Body of pancreas (tissue), 4 donors: ENCODE measurements around the gene MDH1. TPM values are rescaled to one million over a fixed set of nuclear protein-coding genes. Genes with fewer than 3 reads are reported as not detected.
"Not testable (repeated sequence)": the region's sequence is repeated elsewhere in the genome, so short reads cannot be mapped to it uniquely, and the experiment has no call there.

ENCODE experiments used
- ATAC-seq: fragments of 150-250 bp; one replicate; pipeline ENCODE4 v1.9.1; 2016
- DNase-seq, 4 donors: peaks; one replicate each; pipeline ENCODE4 v3.0.0-alpha.2; 2019
- H3K27ac ChIP-seq, 4 donors: fragments of 200-600 bp; sonication (generic); 1 replicate in 3 of 4; 2 replicates in 1 of 4; pipeline versions ENCODE4 v1.5.1 to v1.6.1; 2016 to 2019; ENCODE audit warnings: mild to moderate bottlenecking in 1 of 4, mixed read lengths in 1 of 4, moderate library complexity in 1 of 4
- H3K27me3 ChIP-seq, 2 donors: fragments of 200-600 bp; sonication (generic); one replicate each; pipeline ENCODE4 v1.6.0; 2016; ENCODE audit warnings: mild to moderate bottlenecking in 1 of 2
- H3K36me3 ChIP-seq, 2 donors: fragments of 200-600 bp; sonication (generic); replicated peaks in 1 of 2; 2 replicates each; pipeline ENCODE4 v1.5.1; 2016; ENCODE audit warnings: low read depth in 2 of 2; ENCODE audit not compliant: insufficient read depth in 1 of 2
- H3K4me1 ChIP-seq: fragments of 200-600 bp; sonication (generic); one replicate; pipeline ENCODE4 v1.6.0; 2016
- H3K4me3 ChIP-seq, 2 donors: fragments of 200-600 bp; sonication (generic); 1 replicate in 1 of 2; 2 replicates in 1 of 2; pipeline ENCODE4 v1.5.1; 2016 to 2019
- H3K9me3 ChIP-seq, 3 donors: fragments of 200-600 bp; sonication (generic); 1 replicate in 2 of 3; 2 replicates in 1 of 3; pipeline ENCODE4 v1.5.1; 2016
- POLR2A ChIP-seq, 3 donors: fragments of 450-650 bp; IDR thresholded peaks; one replicate each; pipeline ENCODE4 v1.6.1; 2016; ENCODE audit warnings: antibody characterized with exemption in 3 of 3, mild to moderate bottlenecking in 2 of 3
- WGBS, 2 donors: methylation state at CpG; one replicate each; pipeline ENCODE4 v1.1.5; 2017; 5-methylcytosine and 5-hydroxymethylcytosine counted together
- intact Hi-C: fragments of 100-400 bp; cut with DNase I; formaldehyde crosslinking; loops from one replicate; pipeline ENCODE4 v1.15.1; 2023
- total RNA-seq, 2 donors: library from RNA; depleted of rRNA; stranded (reverse); fragments of >200 nt; gene quantifications; one replicate each; pipeline ENCODE4 v1.1.0, GENCODE V29; 2016
- TF ChIP-seq, protein P1 (sequence below), 7 experiments: fragments of 450-650 bp in 4 of 7; fragments of 200-600 bp in 3 of 7; sonication (generic) in 3 of 7; IDR thresholded peaks; one replicate each; pipeline ENCODE4 v1.5.1; 2016 to 2019; ENCODE audit warnings: antibody characterized with exemption in 7 of 7

MDH1 gene
- total RNA-seq, 2 donors from 2014 or later = 61.2 to 93.9 TPM

- no peak overlapping the region for H3K4me3 ChIP-seq
- H3K4me1 ChIP-seq = no peaks in the 10 kb centered on the region
- H3K27me3 ChIP-seq = no peaks in the 10 kb centered on the region
- no peak overlapping the region for H3K27ac ChIP-seq
- no peak for DNase-seq
- ATAC-seq = no peak
- TF ChIP-seq, protein P1, sequence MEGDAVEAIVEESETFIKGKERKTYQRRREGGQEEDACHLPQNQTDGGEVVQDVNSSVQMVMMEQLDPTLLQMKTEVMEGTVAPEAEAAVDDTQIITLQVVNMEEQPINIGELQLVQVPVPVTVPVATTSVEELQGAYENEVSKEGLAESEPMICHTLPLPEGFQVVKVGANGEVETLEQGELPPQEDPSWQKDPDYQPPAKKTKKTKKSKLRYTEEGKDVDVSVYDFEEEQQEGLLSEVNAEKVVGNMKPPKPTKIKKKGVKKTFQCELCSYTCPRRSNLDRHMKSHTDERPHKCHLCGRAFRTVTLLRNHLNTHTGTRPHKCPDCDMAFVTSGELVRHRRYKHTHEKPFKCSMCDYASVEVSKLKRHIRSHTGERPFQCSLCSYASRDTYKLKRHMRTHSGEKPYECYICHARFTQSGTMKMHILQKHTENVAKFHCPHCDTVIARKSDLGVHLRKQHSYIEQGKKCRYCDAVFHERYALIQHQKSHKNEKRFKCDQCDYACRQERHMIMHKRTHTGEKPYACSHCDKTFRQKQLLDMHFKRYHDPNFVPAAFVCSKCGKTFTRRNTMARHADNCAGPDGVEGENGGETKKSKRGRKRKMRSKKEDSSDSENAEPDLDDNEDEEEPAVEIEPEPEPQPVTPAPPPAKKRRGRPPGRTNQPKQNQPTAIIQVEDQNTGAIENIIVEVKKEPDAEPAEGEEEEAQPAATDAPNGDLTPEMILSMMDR (IDR thresholded peaks at IDR 0.05) = no peak
- no peak for TF ChIP-seq POLR2A (IDR thresholded peaks at IDR 0.05)
- no peaks in the 10 kb centered on the region for H3K9me3 ChIP-seq
- no peaks in the 10 kb centered on the region for H3K36me3 ChIP-seq
- WGBS, 2 donors = 59 to 63% methylated on average over 4 of the region's 4 CpGs
- intact Hi-C loops = no loop called here
These were observed 35.7 kb upstream of the MDH1 start for GRCh38 chr2:63553049-63553448.

- 92% methylated on average over 7 of the region's 7 CpGs for WGBS, 2 donors
- no peaks in the 10 kb centered on the region for H3K9me3 ChIP-seq
- no peak for ATAC-seq
- intact Hi-C loops = no loop called here
- H3K27me3 ChIP-seq = no peaks in the 10 kb centered on the region
- no peak overlapping the region for H3K27ac ChIP-seq
- TF ChIP-seq POLR2A (IDR thresholded peaks at IDR 0.05) = no peak
- TF ChIP-seq, protein P1 (IDR thresholded peaks at IDR 0.05) = no peak
- no peak for DNase-seq
- no peak overlapping the region for H3K4me3 ChIP-seq
- H3K36me3 ChIP-seq = no peaks in the 10 kb centered on the region
- H3K4me1 ChIP-seq = no peaks in the 10 kb centered on the region
These were observed 33.5 kb upstream of the MDH1 start for GRCh38 chr2:63555299-63555698.

DNA sequence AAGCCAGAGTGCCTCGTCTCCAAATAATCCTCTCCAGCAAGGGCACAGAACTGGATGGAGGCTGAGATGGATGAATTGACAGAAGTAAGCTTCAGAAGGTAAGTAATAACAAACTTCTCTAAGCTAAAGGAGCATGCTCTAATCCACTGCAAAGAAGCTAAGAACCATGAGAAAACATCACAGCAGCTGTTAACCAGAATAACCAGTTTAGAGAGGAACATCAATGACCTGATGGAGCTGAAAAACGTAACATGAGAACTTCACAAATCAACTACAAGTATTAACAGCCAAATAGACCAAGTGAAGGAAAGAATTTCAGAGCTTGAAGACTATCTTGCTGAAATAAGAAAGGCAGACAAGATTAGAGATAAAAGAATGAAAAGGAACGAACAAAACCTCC is 32.8 kb upstream of the MDH1 start:
- WGBS, 2 donors = 87 to 98% methylated on average over 3 of the region's 3 CpGs

GRCh38 chr2:63557819-63558218 is 30.9 kb upstream of the MDH1 start:
- H3K4me1 ChIP-seq, H3K4me3 ChIP-seq, H3K9me3 ChIP-seq, H3K27ac ChIP-seq, DNase-seq, H3K27me3 ChIP-seq, intact Hi-C loops, H3K36me3 ChIP-seq, ATAC-seq: not testable (repeated sequence)

More for the DNA sequence above, 32.8 kb upstream of the MDH1 start:
- ATAC-seq (no peak), DNase-seq (no peak)
- H3K4me1 ChIP-seq = no peaks in the 10 kb centered on the region
- H3K36me3 ChIP-seq = no peaks in the 10 kb centered on the region
- no peaks in the 10 kb centered on the region for H3K27me3 ChIP-seq
- intact Hi-C loops = no loop called here
- no peaks in the 10 kb centered on the region for H3K9me3 ChIP-seq
- H3K4me3 ChIP-seq = no peak overlapping the region
- no peak overlapping the region for H3K27ac ChIP-seq
- no peak for TF ChIP-seq POLR2A (IDR thresholded peaks at IDR 0.05)
- TF ChIP-seq, protein P1 (IDR thresholded peaks at IDR 0.05) = no peak

DNA sequence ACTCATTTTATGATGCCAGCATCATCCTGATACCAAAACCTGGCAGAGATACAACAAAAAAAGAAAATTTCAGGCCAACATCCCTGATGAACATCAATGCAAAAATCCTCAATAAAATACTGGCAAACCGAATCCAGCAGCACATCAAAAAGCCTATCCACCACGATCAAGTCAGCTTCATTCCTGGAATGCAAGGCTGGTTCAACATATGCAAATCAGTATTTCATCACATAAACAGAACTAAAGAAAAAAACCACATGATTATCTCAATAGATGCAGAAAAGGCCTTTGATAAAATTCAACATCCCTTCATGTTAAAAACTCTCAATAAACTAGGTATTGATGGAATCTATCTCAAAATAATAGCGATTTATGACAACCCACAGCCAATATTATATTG is 29.8 kb upstream of the MDH1 start:
- 72 to 83% methylated on average over 3 of the region's 3 CpGs for WGBS, 2 donors
- H3K4me3 ChIP-seq, intact Hi-C loops, DNase-seq, H3K4me1 ChIP-seq, ATAC-seq, H3K36me3 ChIP-seq, H3K27ac ChIP-seq, H3K9me3 ChIP-seq, H3K27me3 ChIP-seq: not testable (repeated sequence)

- DNase-seq (no peak), ATAC-seq (no peak)
- no peaks in the 10 kb centered on the region for H3K4me1 ChIP-seq
- no peak overlapping the region for H3K27ac ChIP-seq
- intact Hi-C loops = no loop called here
- no peaks in the 10 kb centered on the region for H3K36me3 ChIP-seq
- H3K4me3 ChIP-seq = no peak overlapping the region
- peaks cover 0 to 4% (median 0%) of the 10 kb centered on the region in 3 donors for H3K9me3 ChIP-seq
- TF ChIP-seq, protein P1 (IDR thresholded peaks at IDR 0.05) = no peak
- no peak for TF ChIP-seq POLR2A (IDR thresholded peaks at IDR 0.05)
- no peaks in the 10 kb centered on the region for H3K27me3 ChIP-seq
These were observed 26.0 kb upstream of the MDH1 start for GRCh38 chr2:63562751-63563150.
